Kidney epithelial cell (primary cell): Measurements from ENCODE around the gene MAP4K5. TPM values are rescaled to one million over a fixed set of nuclear protein-coding genes. Genes with fewer than 3 reads are reported as not detected.

Experiments used
- DNase-seq: peaks from one replicate; pipeline ENCODE4 v3.0.0-alpha.2; 2010; ENCODE audit warnings: low read depth
- H3K27me3 ChIP-seq: 2 replicates; pipeline ENCODE4 v1.6.0; 2011; ENCODE audit warnings: low read length; ENCODE audit not compliant: control insufficient read depth, insufficient read depth
- H3K36me3 ChIP-seq: 2 replicates; pipeline ENCODE4 v1.5.1; 2011; ENCODE audit warnings: low read length; ENCODE audit not compliant: control insufficient read depth, insufficient read depth
- H3K4me3 ChIP-seq: 2 replicates; pipeline ENCODE4 v1.5.1; 2011; ENCODE audit warnings: low read depth, mild to moderate bottlenecking, control low read depth, low read length
- CTCF ChIP-seq: IDR thresholded peaks from 2 replicates; pipeline ENCODE4 v1.5.1; 2011; ENCODE audit warnings: mild to moderate bottlenecking, moderate library complexity, low read length, control low read depth, inconsistent platforms; ENCODE audit not compliant: insufficient read depth, poor library complexity, severe bottlenecking
- total RNA-seq: library from RNA; depleted of rRNA; stranded (reverse); fragments of >200 nt; gene quantifications from 2 replicates; pipeline ENCODE4 v1.2.3, GENCODE V29; 2015

Gene MAP4K5
- total RNA-seq, 1 donor from 2014 or later, result 131 TPM

GRCh38 chr14:50421499-50421898 is 110.9 kb downstream of the MAP4K5 start:
- DNase-seq, result no peak
- Histone ChIP-seq H3K4me3 (no peak overlapping the region), H3K27me3 (no peaks in the 10 kb centered on the region), H3K36me3 (peaks cover 1% of the 10 kb centered on the region)
- no peak for TF ChIP-seq CTCF

- DNase-seq, result no peak
- Histone ChIP-seq H3K4me3 (no peak overlapping the region), H3K27me3 (no peaks in the 10 kb centered on the region), H3K36me3 (no peaks in the 10 kb centered on the region)
- no peak for TF ChIP-seq CTCF
These were observed 114.5 kb downstream of the MAP4K5 start for GRCh38 chr14:50417853-50418252.

- Histone ChIP-seq H3K27me3 (no peaks in the 10 kb centered on the region), H3K4me3 (no peak overlapping the region), H3K36me3 (no peaks in the 10 kb centered on the region)
- no peak for TF ChIP-seq CTCF
- no peak for DNase-seq
These were observed 121.4 kb downstream of the MAP4K5 start for GRCh38 chr14:50410921-50411320.

GRCh38 chr14:50410071-50410470 is 122.3 kb downstream of the MAP4K5 start:
- no peaks in the 10 kb centered on the region for H3K36me3 ChIP-seq
- TF ChIP-seq CTCF, result no peak
- no peaks in the 10 kb centered on the region for H3K27me3 ChIP-seq
- DNase-seq, result no peak
- H3K4me3 ChIP-seq, result no peak overlapping the region

- no peak overlapping the region for H3K4me3 ChIP-seq
- no peaks in the 10 kb centered on the region for H3K27me3 ChIP-seq
- no peaks in the 10 kb centered on the region for H3K36me3 ChIP-seq
- DNase-seq, result no peak
- TF ChIP-seq CTCF, result no peak
These were observed 125.1 kb downstream of the MAP4K5 start for GRCh38 chr14:50407111-50407812.

GRCh38 chr14:50403419-50403818 is 128.9 kb downstream of the MAP4K5 start:
- DNase-seq, result no peak
- Histone ChIP-seq H3K36me3 (no peaks in the 10 kb centered on the region), H3K27me3 (no peaks in the 10 kb centered on the region), H3K4me3 (no peak overlapping the region)
- no peak for TF ChIP-seq CTCF
